T-helper 1 cell treated with Interleukin-12 subunit alpha and Interleukin-12 subunit beta and Interleukin-4 antibody, amounts not matched to agents 30 ng/mL and 1 ng/mL, for 36 hours (primary cell): Measurements from ENCODE around the gene RNPEP. TPM values are rescaled to one million over a fixed set of nuclear protein-coding genes. Genes with fewer than 3 reads are reported as not detected.
"Not testable (repeated sequence)": the region's sequence is repeated elsewhere in the genome, so short reads cannot be mapped to it uniquely, and the experiment has no call there.

Experiments used
- intact Hi-C: fragments of 100-400 bp; cut with micrococcal nuclease; formaldehyde crosslinking; loops from one replicate; pipeline ENCODE4 v1.15.1; 2024
- total RNA-seq: library from RNA; stranded (reverse); gene quantifications from 2 replicates; pipeline ENCODE4 v1.2.3, GENCODE V29; 2022

RNPEP gene
- total RNA-seq, 1 donor from 2014 or later: 26.8 TPM

DNA sequence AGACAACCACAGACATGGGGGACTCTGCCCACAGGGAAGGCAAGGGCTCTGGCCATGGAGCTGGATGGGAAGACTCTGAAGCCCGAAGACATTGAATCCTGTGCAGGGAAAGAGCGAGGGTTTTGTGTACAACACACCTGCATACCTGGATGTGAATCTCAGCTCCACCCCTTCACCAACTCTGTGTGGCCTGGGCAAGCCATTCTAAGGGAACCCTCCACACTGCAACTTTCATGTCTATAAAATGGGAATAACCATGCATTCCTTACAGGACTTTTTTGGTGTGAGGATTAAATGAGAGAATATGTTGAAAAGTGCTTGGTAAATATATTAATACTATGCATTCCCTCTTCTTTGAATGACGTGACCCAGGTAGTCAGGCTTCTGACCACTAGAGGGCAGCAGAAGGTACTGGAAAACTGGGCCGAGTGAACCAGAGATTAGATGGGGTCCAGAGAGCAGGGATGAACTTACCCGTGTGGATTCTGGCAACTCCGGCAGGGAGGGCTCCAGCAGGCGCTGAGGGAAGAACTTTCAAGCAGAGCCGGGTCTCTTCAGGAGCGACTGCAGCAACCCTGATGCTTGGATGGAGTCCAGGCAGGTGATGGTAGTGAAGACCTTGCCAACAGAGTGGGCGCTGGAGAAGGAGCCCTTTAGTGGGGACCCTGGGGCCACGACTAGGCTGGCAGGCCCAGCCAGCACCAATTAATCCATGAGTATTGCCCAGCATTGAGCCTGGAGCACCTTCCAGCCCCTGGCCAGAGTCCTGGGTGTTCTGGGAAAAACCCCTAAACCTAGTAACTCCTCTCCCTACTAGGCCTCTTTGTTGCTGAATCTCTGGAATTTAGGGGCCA lies 27.1 kb downstream of the RNPEP start:
- intact Hi-C loops: loop anchor here (1.0 kb wide), 1 partner anchor 126 kb away; no protein-coding TSS in a partner anchor

DNA sequence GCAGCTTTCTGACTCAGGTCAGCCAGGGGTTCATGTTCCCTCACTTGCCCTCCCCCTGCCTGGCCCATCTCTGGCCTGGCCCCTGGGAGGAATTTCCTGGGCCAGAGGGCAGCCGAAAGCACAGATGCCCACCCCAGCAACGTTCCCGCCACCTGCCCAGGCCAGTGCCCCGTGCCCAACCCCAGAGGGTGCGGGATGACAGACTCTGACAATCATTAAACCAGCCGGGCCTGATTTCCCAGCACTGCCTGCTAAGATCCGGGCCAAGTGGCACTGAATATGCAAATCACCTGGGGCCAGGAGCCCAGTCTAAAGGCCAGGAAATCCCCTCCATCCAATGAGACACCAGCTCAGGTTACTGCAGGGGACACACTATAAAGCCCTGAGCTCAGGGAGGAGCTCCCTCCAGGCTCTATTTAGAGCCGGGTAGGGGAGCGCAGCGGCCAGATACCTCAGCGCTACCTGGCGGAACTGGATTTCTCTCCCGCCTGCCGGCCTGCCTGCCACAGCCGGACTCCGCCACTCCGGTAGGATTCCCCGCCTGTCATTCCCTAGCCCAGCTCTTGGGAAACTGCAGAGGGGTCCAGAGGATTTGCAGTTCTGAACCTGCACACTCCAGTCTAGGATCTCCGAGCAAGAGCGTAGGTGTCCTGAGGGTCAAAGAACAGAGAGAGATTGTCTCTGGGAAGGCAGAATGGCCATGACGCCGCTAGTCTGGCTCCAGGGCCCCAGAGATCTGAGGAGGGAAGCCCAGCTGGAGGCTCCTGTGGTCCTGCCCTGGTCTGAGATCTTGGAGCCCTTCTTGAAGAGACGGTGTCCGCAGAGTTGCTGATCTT lies 27.9 kb downstream of the RNPEP start, which contains the start of gene ELF3:
Gene ELF3 (plus strand): TSS at position 408 of the 836 bp plus-strand sequence. CDS start 550 bp downstream, outside the sequence.
- intact Hi-C loops: no loop called here

DNA sequence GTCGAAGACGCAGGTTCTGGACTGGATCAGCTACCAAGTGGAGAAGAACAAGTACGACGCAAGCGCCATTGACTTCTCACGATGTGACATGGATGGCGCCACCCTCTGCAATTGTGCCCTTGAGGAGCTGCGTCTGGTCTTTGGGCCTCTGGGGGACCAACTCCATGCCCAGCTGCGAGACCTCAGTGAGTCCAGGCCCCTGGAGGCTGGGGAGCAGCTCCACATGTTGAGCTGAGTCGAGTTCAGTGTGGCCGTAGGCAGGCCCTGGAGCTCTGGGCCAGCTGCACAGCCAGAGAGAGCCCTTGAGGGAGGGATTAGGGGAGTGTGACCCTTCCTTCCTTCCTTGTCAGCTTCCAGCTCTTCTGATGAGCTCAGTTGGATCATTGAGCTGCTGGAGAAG lies 29.5 kb downstream of the RNPEP start:
- intact Hi-C loops: no loop called here

DNA sequence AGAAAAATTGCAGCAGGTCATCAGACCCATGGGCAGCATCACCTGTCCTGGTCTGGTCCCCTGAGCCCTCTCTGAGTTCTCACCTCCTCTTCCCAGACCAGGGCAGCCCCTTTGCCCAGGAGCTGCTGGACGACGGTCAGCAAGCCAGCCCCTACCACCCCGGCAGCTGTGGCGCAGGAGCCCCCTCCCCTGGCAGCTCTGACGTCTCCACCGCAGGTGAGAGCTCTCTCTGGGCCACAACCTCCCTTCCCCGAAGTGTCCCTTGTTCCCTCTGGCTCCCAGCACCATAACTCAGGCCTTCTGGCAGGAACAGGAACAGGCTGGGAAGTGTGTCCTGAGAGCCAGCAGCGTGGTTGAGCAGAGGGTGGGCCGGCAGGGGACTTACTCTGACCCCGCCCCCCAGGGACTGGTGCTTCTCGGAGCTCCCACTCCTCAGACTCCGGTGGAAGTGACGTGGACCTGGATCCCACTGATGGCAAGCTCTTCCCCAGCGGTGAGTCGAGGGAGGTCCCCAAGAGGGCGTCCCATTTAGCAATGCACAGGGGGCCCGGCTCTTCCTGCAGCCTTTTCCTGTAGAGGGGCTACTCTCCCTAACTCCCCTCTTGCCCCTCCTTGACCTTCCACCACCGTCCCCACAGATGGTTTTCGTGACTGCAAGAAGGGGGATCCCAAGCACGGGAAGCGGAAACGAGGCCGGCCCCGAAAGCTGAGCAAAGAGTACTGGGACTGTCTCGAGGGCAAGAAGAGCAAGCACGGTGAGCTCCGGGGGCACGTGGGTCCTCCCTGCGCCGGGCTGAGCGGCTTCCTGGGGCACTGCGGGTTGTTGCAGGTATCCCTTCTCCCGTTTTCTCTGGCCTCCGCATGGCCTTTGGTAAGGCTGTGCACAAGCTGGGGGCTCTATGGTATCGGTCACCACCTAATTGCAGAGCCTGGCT lies 30.4 kb downstream of the RNPEP start:
- intact Hi-C loops: no loop called here

DNA sequence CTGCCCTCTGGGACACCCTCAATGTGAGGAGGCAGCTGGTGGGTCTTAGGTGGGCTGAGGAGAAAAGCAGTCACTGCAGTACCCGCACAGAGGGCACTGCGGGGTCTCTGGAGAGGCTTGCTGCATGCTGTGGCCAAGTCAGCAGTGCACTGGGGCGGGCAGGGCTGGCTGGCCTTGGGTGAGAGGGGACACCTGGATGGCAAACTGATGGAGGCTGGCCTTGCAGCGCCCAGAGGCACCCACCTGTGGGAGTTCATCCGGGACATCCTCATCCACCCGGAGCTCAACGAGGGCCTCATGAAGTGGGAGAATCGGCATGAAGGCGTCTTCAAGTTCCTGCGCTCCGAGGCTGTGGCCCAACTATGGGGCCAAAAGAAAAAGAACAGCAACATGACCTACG lies 31.2 kb downstream of the RNPEP start:
- intact Hi-C loops: no loop called here

DNA sequence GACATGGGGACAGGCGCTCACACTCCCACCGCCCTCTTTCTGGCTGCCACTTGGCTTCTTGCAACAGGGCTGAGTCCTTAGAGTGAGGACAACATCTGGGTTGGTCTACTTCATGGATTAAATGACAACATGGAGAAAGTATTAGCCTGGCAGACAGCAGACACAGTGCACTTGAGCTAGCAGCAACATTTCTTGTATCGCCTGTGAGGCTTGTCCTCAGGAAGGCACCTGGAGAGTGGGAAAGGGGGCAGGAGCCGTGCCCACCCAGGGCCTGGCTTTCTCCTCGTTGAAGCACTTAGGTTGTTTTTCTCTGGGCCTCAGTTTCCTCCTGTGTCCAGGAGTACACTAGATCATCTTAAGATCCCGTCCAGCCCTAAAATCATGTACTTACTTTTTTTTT lies 31.6 kb downstream of the RNPEP start:
- intact Hi-C loops: no loop called here

DNA sequence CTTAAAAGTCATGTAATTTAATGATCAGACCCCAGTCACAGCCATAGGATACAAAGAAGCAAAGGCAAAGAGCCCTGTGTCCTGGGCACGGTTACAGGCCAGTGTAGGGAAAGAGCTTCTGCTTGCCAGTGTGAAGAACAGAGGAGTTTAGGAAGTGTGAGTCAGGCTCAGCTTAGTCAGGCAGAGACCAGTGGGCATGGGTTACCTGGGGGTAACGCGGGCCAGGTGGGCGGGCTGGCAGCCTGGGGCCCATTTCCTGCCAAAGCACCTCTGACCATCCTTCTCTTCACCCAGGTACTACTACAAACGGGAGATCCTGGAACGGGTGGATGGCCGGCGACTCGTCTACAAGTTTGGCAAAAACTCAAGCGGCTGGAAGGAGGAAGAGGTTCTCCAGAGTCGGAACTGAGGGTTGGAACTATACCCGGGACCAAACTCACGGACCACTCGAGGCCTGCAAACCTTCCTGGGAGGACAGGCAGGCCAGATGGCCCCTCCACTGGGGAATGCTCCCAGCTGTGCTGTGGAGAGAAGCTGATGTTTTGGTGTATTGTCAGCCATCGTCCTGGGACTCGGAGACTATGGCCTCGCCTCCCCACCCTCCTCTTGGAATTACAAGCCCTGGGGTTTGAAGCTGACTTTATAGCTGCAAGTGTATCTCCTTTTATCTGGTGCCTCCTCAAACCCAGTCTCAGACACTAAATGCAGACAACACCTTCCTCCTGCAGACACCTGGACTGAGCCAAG lies 32.6 kb downstream of the RNPEP start:
- intact Hi-C loops: no loop called here

DNA sequence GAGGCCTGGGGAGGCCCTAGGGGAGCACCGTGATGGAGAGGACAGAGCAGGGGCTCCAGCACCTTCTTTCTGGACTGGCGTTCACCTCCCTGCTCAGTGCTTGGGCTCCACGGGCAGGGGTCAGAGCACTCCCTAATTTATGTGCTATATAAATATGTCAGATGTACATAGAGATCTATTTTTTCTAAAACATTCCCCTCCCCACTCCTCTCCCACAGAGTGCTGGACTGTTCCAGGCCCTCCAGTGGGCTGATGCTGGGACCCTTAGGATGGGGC lies 33.2 kb downstream of the RNPEP start:
- intact Hi-C loops: no loop called here

DNA sequence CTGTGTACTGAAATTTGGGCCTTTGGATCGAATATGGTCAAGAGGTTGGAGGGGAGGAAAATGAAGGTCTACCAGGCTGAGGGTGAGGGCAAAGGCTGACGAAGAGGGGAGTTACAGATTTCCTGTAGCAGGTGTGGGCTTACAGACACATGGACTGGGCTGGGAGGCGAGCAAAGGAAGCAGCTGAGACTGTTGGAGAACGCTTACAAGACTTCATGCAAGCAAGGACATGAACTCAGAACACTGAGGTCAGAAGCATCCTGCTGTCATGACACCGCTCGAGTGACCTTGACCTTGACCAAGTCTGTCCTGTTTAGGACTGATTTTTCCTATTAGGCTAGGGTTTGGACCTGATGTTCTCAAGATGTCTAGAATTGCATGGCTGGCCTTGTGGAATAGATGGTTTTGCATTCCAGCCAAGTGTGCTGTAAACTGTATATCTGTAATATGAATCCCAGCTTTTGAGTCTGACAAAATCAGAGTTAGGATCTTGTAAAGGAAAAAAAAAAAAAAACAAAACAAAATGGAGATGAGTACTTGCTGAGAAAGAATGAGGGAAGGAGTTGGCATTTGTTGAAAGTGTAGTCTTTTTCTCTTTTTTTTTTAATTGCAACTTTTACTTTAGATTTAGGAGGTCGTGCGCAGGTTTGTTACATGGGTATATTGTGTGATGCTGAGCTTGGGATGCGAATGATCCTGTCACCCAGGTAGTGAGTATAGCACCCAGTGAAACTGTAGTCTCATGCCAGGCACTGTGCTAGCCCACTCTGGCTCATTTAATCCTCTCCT lies 33.8 kb downstream of the RNPEP start:
- intact Hi-C loops: no loop called here

DNA sequence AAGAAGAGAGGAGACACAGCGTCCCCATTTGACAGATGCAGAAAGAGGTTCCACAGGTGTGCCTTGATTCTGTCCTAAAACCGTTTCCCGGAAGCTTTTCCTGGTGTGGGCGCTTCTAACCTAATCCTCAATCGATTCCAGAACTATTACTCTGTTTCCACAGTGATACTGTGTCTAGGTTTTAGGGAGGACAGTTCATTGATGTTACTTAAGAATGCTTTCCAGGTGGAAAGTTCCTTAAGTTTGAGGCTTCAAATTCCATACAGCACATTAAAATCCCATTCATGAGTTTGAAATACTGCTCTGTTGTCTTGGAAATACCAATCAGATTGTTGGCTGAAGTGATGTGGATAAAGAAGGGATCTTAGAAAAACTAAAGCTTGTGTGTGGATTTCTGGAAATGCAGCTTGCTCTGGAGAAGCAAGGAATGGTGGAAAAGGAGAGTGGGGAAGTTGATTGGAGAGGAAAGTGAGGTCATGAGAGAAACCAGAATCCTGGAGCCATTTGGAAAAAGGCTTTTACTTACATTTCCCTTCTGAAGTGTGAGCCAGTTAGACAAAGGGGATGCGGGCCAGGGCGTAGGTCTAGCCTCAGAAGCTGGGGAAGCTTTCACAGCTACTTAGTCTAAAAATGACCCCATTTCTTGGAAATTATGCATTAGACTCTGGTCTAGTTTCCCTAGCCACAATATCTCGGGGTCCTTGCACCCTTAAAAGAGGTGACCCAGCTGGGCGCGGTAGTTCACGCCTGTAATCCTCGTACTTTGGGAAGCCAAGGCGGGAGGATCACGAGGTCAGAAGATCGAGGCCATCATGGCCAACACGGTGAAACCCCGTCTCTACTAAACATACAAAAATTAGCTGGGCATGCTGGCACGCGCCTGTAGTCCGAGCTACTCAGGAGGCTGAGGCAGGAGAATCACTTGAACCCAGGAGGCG lies 34.6 kb downstream of the RNPEP start:
- intact Hi-C loops: no loop called here

DNA sequence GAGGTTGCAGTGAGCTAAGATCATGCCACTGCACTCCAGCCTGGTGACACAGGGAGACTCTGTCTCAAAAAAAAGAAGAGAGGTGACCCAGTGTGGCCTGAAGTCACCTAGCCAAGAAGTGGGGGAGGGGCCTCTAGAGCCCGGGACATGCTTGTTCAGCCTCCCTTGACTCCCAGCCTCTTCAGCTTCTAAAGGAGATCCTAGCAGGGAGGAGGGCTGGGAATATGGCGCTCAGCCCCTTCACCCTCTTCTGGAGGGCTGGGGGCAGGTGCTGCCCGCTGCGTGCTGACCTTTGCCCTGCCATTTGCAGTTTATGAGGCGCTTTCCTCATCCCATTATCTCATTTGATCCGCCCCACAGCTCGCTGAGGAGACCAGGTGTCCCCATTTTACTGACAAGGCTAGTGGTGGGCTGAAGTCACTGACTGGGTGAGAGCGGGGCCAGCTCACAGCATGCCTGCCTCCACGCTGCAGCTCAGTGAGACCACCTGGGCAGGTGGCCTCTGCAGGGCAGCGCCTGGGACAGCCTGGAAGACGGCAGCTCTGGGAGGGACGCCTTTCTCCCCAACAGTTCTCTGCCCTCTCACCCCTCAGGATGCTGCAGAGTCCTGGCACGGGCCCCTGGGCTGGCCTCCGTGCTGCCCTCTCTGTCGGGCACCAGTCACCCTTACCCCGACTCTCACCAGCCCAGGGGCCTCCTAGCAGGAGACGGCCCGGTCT lies 35.5 kb downstream of the RNPEP start:
- intact Hi-C loops: no loop called here

DNA sequence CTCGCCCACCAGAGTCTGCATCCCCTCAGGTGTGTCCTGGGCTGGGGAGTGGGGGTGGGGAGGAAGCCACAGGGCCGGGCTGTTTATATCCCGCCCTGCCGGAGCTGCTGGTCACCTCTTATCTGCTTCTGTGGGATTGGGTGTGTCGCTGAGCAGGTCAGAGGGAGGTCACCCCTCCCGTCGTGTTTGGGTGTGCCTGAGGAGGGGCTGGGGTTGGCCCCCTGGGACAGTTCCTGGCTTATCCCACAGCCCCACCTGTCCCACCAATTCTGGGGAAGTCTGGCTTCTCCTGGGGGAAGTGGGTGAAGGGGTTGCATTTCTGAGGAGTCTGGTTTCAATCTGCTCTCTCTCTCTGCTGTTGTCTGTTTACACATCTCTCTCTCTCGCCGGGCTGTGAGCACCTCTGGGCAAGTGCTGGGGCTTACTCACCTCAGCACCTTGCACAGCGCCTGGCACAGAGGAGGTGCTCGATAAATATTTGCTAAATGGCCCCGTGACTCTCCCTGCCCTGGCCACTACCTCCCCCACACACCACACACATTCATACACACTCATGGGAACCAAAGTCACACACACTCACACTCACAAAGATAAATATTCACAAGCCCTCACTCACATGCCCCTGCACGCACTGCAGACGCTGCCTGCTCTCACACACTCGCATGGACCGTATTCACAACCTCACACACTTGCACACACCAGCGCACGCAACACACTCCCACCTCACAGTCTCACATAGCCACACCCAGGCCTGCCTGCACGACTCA lies 36.2 kb downstream of the RNPEP start:
- intact Hi-C loops: no loop called here

DNA sequence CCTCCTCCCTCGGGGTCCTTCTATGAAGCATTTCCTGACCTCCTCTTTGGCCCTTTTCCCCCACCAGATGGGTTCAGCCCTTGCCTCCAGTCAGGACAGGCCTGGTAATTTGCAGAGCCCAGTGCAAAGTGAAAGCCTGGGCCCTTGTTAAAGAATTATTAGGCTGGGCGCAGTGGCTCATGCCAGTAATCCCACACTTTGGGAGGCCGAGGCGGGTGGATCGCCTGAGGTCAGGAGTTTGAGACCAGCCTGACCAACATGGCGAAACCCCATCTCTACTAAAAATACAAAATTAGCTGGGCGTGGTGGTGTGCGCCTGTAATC lies 36.7 kb downstream of the RNPEP start:
- intact Hi-C loops: not testable (repeated sequence)

DNA sequence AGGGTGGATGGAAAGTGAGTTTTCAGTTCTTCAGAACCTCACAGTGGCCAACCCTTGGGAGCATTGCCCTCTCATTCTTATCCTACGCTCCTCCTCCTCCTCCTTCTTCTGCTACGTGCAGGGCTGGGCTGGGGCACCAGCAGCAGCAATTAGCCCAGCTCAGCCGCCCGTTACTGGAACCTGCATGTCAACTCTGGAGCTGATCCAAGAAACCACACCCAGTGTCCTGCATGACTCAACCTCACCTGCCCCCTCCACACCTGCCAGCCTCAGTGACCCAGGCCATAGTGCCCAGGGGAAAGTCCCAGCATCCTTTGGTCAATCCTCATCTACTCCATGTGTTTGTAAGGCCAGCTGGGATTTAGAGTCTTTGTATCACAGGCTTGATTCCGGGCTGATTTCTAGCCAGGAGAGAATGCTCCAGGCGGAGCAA lies 40.6 kb downstream of the RNPEP start:
- intact Hi-C loops: no loop called here

DNA sequence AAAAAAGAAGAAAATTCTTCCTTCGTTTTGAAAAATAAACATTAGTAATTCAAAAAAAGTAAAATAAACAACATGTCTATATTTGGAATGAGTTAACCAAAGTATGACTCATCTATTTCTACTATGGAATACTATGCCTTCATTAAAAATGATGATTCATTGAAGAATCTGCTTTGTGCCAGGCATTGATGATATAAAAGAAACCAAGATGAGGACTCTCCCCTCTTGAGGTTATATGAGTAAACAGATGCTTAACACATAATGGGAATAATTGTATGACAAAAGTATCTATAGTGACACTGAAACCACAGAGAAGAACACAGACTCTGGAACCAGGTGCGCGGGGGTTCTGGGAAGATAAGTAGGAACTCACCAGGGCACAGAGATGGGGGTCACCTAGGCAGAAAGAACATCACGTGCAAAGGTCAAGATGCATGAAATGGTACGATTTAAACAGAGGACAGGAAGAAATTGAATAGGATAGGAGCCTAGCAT lies 46.8 kb downstream of the RNPEP start:
- intact Hi-C loops: no loop called here

DNA sequence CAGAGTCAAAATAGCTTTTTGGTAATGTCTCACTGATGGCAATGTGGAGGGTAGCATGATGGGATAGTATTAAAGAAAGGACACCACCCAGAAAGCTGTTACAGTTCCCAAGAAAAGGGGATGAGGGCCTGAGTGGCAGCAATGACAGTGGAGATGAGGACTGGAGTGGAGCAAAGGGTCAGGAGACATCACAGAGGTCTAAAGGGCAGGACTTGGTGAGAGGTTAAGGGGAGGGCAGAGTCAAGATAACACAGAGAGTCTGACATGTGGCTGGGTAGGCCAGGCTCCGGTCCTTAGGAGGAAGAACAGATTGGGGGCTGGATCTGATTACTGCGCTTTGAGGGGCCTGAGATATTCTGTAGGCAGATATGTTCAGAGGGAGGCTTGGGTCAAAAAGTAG lies 47.3 kb downstream of the RNPEP start:
- intact Hi-C loops: no loop called here

DNA sequence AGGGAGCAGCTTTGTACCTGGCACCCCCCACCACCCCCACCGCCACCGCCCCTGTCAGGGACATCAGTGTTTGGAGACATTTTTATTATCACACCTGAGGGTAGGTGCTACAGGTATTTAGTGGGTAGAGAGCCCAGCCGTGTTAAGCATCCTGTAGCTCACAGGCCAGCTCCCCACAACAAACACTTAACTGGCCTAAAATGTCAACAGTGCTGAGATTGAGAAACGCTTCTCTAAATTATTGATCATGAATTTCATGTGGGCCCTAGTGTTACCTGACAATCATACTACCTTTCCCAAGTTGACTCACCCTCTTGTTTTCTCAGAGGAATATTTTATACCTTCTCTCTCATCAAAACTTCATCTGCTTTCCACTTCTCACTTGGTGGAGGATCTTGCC lies 49.3 kb downstream of the RNPEP start:
- intact Hi-C loops: no loop called here
